GM23248 (cell line): ENCODE data around the gene SLC17A1.

ENCODE experiments used
- EZH2 ChIP-seq: fragments of 200-600 bp; sonication (generic); IDR thresholded peaks from 2 replicates; pipeline ENCODE4 v1.6.1; 2018; ENCODE audit warnings: antibody characterized with exemption, mild to moderate bottlenecking; ENCODE audit not compliant: insufficient read depth, poor library complexity, severe bottlenecking
- EZH2phosphoT487 ChIP-seq: fragments of 200-600 bp; sonication (generic); IDR thresholded peaks from 2 replicates; pipeline ENCODE4 v1.6.1; 2018; ENCODE audit warnings: antibody characterized with exemption, moderate library complexity, mild to moderate bottlenecking, low read depth; ENCODE audit not compliant: insufficient read depth

- no peak for TF ChIP-seq EZH2
- no peak for TF ChIP-seq EZH2phosphoT487
These were observed 80.9 kb downstream of the SLC17A1 start for GRCh38 chr6:25750906-25751305.
